Effector memory CD4-positive, alpha-beta T cell (primary cell): ENCODE results near the gene LCN10.
"Not testable (repeated sequence)": the region's sequence is repeated elsewhere in the genome, so short reads cannot be mapped to it uniquely, and the experiment has no call there.

Experiments
- DNase-seq, 3 donors: peaks; one replicate each; pipeline ENCODE4 v3.0.0-alpha.2; 2020
- H3K27ac ChIP-seq: 2 replicates; pipeline ENCODE4 v1.7.0; 2013; ENCODE audit warnings: mild to moderate bottlenecking, low read length, moderate library complexity; ENCODE audit not compliant: insufficient read depth, poor library complexity, severe bottlenecking
- H3K27me3 ChIP-seq: replicated peaks from 2 replicates; pipeline ENCODE4 v1.7.0; 2013; ENCODE audit warnings: mild to moderate bottlenecking, low read length; ENCODE audit not compliant: insufficient read depth, control insufficient read depth, poor library complexity, severe bottlenecking
- H3K36me3 ChIP-seq: 2 replicates; pipeline ENCODE4 v1.7.0; 2013; ENCODE audit warnings: mild to moderate bottlenecking, low read length, moderate library complexity; ENCODE audit not compliant: control insufficient read depth, insufficient read depth
- H3K4me1 ChIP-seq: 2 replicates; pipeline ENCODE4 v1.7.0; 2013; ENCODE audit warnings: low read length, mild to moderate bottlenecking; ENCODE audit not compliant: control insufficient read depth, insufficient read depth, poor library complexity, severe bottlenecking
- H3K4me3 ChIP-seq: 2 replicates; pipeline ENCODE4 v1.7.0; 2013; ENCODE audit warnings: low read length, low read depth, mild to moderate bottlenecking; ENCODE audit not compliant: insufficient read depth, poor library complexity, severe bottlenecking
- H3K9me3 ChIP-seq: 2 replicates; pipeline ENCODE4 v1.7.0; 2013; ENCODE audit warnings: mild to moderate bottlenecking, low read length, moderate library complexity; ENCODE audit not compliant: control insufficient read depth

LCN10 gene

DNA sequence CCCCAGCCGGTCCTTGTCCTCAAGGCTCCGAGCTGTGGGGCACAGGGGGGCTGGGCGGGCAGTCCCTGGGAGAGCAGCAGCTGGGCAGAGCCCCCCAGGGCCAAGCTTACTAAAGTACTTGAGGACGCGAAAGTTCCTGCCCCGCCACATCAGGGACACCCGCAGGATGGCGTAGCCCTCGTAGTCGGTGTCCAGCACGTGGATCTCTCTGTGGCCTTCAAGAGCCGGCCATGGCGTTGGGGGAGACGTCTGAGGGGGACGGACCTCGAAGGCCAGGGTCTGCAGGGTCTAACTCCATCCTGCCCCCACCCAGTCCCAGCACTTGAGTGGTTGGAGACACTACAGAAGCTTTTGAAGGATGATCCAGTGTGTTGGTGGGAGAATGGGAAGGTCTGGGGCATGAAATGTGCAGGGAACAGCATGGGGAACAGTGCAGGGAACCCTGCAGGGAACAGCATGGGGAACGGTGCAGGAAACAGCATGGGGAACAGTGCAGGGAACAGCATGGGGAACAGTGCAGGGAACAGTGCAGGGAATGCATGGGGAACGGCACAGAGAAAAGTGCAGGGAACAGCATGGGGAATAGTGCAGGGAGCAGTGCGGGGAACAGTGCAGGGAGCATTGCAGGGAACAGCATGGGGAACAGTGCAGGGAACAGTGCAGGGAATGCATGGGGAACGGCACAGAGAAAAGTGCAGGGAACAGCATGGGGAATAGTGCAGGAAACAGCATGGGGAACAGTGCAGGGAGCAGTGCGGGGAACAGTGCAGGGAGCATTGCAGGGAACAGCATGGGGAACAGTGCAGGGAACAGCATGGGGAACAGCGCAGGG, 12.8 kb upstream of the LCN10 start:
- H3K4me3 ChIP-seq, H3K36me3 ChIP-seq, H3K9me3 ChIP-seq, DNase-seq, H3K27ac ChIP-seq, H3K4me1 ChIP-seq, H3K27me3 ChIP-seq: not testable (repeated sequence)

- no peak overlapping the region for H3K4me3 ChIP-seq
Measured at GRCh38 chr9:136754626-136755301, 12.0 kb upstream of the LCN10 start.

DNA sequence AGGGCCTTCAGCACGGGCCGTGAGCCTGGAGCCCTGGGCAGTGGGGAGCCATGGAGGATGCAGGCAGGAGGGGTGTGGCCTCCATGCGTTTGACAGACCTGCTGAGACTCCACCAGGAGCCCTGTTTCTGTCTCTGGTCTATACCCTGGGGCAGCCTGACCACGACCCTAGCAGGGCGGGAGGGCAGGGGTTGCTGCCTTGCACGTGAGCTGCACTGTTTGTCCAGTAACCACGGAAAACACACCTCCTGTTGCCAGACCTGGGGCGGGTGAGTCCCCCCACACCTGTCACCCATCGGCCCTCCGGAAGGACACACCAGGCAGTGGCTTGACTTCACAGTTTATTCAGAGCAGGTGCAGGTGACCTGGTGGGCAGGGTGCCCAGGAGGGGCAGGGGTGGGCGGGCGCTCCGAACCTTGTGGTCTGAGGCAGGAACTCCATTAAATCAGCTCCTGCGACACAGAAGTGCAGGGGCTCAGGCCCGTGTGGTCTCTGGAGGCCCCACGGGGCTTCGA, 11.4 kb upstream of the LCN10 start:
- no peak overlapping the region for H3K27ac ChIP-seq
- no peak overlapping the region for H3K4me3 ChIP-seq
- H3K9me3 ChIP-seq: no peaks in the 10 kb centered on the region
- no peaks in the 10 kb centered on the region for H3K4me1 ChIP-seq
- no peaks in the 10 kb centered on the region for H3K27me3 ChIP-seq
- no peak for DNase-seq
- no peaks in the 10 kb centered on the region for H3K36me3 ChIP-seq

More at GRCh38 chr9:136754626-136755301, 12.0 kb upstream of the LCN10 start:
- DNase-seq: no peak
- Histone ChIP-seq H3K36me3 (no peaks in the 10 kb centered on the region), H3K27me3 (no peaks in the 10 kb centered on the region), H3K27ac (no peak overlapping the region), H3K9me3 (no peaks in the 10 kb centered on the region), H3K4me1 (no peaks in the 10 kb centered on the region)

GRCh38 chr9:136753371-136754058, 10.8 kb upstream of the LCN10 start:
- H3K4me3 ChIP-seq: no peak overlapping the region
- no peaks in the 10 kb centered on the region for H3K4me1 ChIP-seq

DNA sequence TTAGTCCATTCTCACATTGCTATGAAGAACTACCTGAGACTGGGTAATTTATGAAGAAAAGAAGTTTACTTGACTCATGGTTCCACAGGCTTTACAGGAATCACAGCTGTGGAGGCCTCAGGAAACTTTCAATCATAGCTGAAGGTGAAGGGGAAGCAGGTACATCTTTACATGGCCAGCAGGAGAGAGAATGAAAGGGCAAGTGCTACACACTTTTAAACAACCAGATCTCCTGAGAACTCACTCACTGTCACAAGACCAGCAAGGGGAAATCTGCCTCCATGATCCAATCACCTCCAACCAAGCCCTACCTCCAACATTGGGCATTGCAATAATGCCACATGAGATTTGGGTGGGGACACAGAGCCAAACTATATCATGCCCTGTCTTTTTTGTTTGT, 9.1 kb upstream of the LCN10 start:
- Histone ChIP-seq H3K9me3 (no peaks in the 10 kb centered on the region), H3K4me1 (no peaks in the 10 kb centered on the region), H3K27ac (no peak overlapping the region), H3K36me3 (no peaks in the 10 kb centered on the region), H3K27me3 (no peaks in the 10 kb centered on the region), H3K4me3 (no peak overlapping the region)
- no peak for DNase-seq

More at GRCh38 chr9:136753371-136754058, 10.8 kb upstream of the LCN10 start:
- Histone ChIP-seq H3K27ac (no peak overlapping the region), H3K9me3 (no peaks in the 10 kb centered on the region), H3K36me3 (no peaks in the 10 kb centered on the region), H3K27me3 (no peaks in the 10 kb centered on the region)
- no peak for DNase-seq

DNA sequence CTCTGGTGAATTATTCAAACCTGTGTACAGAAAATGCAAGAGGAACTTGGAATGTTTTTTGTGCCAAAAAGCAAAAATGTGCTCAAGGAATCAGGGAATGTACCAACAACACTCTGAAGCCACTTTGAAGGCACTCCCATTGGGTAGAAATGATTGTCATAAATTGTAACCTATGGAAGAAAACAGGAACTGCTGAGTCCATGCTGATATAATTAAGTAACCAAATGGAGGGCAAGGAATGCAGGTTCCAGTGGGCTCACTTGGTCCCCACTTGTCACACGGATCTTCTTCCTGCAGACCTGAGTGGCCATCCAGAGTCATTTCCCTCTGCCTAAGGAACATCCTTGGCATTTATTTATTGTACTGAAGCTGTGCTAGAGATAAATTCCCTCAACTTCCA, 8.5 kb upstream of the LCN10 start:
- DNase-seq: no peak
- Histone ChIP-seq H3K9me3 (no peaks in the 10 kb centered on the region), H3K27ac (no peak overlapping the region), H3K27me3 (no peaks in the 10 kb centered on the region), H3K36me3 (no peaks in the 10 kb centered on the region), H3K4me1 (no peaks in the 10 kb centered on the region), H3K4me3 (no peak overlapping the region)

GRCh38 chr9:136750526-136750925, 7.8 kb upstream of the LCN10 start:
- Histone ChIP-seq H3K4me1 (no peaks in the 10 kb centered on the region), H3K27me3 (no peaks in the 10 kb centered on the region)
- DNase-seq: no peak

DNA sequence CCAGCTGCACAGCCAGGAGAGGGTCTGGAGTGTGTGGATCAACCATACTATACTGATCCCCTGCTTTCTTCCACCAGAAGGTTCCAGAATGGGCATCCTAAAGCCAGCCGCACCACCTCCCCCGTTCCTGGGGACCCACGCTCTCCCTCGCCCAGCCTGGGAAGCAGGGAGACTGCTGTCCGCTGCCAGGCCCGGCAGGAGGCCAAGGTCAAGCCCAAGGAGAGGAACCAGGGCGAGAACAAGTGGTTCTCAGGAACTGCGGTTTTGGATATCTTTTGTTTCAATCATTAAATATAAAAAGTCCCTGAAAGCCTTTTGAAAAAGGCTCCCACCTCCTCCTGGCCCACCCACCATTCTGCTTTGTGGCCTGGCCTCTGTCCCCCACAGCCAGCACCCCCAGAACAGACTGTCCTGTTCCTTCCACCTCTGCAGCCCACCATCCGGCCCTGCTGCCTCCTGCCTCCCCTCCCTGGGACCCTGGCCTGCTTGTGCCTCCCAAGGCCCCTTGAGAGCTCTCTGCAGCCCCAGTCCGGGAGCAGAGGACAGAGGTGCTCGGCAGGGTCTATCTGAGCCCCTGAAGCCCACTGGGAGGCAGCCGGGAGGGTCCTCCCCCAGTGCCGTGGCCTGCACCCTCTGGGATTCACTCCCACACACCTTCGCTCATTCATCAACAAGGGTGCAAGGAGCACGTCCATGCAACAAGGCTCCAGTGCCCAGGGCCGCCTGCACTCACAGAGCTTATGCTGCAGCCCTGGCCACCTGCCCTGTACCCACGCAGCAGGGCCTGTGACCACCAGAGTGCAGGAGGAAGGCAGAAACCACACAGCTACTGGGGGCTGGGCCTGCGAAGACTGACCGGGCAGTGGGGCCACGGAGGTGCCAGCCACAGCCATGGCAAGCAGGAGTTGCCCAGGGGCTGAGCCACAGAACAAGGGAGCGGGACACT, 6.2 kb upstream of the LCN10 start:
- Histone ChIP-seq H3K27me3 (no peaks in the 10 kb centered on the region), H3K27ac (no peak overlapping the region), H3K9me3 (no peaks in the 10 kb centered on the region), H3K4me3 (no peak overlapping the region), H3K36me3 (no peaks in the 10 kb centered on the region), H3K4me1 (no peaks in the 10 kb centered on the region)
- DNase-seq: no peak

More at GRCh38 chr9:136750526-136750925, 7.8 kb upstream of the LCN10 start:
- Histone ChIP-seq H3K36me3 (no peaks in the 10 kb centered on the region), H3K27ac (no peak overlapping the region), H3K4me3 (no peak overlapping the region), H3K9me3 (no peaks in the 10 kb centered on the region)

- H3K27me3 ChIP-seq: peaks cover 4% of the 10 kb centered on the region
- H3K9me3 ChIP-seq: no peaks in the 10 kb centered on the region
- no peaks in the 10 kb centered on the region for H3K4me1 ChIP-seq
- no peak within 1 kb of the TSS for H3K4me3 ChIP-seq
- H3K27ac ChIP-seq: no peak within 1 kb of the TSS
- DNase-seq: no peak
- H3K36me3 ChIP-seq: no peaks in the 10 kb centered on the region
Measured at GRCh38 chr9:136748201-136748600, 5.5 kb upstream of the LCN10 start, which contains the start of gene LCN6. Gene LCN6 (minus strand): TSS chr9:136748525. CDS start chr9:136748483, 42 bp downstream.
